DND-41 (cell line): ENCODE measurements around the gene GATM.

ENCODE experiments used
- EZH2 ChIP-seq: IDR thresholded peaks from 3 replicates; pipeline ENCODE4 v1.6.1; 2012; ENCODE audit warnings: borderline replicate concordance, low read depth, mild to moderate bottlenecking, moderate library complexity, low read length, inconsistent platforms; ENCODE audit not compliant: severe bottlenecking
- TF ChIP-seq, protein P1 (sequence below): IDR thresholded peaks from 2 replicates; pipeline ENCODE4 v1.5.1; 2012; ENCODE audit warnings: borderline replicate concordance, low read length, moderate library complexity, mild to moderate bottlenecking; ENCODE audit not compliant: poor library complexity, severe bottlenecking; ENCODE audit errors: extremely low read depth

DNA sequence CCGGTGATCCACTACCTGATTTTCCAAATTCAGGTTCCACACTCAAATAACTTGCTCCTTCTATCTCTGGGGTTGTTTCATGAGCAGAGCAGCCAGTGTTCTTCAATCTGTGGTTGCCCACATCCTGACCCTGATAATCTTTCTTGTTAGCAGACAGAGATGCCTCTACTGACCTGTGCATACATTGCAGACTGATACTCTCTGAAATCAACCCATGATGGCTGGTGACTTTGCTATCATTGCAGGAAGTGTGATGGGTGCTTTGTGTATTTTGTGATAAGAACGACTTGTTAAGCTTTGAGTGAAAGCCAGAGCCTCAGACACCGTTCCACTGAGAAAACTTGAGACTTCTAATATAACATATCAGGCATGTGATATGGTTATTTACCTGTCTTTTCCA lies 39.9 kb downstream of the GATM start:
- no peak for TF ChIP-seq EZH2
- TF ChIP-seq, protein P1, sequence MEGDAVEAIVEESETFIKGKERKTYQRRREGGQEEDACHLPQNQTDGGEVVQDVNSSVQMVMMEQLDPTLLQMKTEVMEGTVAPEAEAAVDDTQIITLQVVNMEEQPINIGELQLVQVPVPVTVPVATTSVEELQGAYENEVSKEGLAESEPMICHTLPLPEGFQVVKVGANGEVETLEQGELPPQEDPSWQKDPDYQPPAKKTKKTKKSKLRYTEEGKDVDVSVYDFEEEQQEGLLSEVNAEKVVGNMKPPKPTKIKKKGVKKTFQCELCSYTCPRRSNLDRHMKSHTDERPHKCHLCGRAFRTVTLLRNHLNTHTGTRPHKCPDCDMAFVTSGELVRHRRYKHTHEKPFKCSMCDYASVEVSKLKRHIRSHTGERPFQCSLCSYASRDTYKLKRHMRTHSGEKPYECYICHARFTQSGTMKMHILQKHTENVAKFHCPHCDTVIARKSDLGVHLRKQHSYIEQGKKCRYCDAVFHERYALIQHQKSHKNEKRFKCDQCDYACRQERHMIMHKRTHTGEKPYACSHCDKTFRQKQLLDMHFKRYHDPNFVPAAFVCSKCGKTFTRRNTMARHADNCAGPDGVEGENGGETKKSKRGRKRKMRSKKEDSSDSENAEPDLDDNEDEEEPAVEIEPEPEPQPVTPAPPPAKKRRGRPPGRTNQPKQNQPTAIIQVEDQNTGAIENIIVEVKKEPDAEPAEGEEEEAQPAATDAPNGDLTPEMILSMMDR = no peak
